ENCODE measurements around the gene USP34.
A peak's percentile ranks its signal among the peaks of the same experiment; 100 is the strongest.
"Not testable (repeated sequence)": the region's sequence is repeated elsewhere in the genome, so short reads cannot be mapped to it uniquely, and the experiment has no call there.

The USP34 gene

GRCh38 chr2:61456746-61457420 is 14.0 kb downstream of the USP34 start:
- DNase-seq = no peak

GRCh38 chr2:61456070-61456745 is 14.7 kb downstream of the USP34 start:
- DNase-seq = no peak

GRCh38 chr2:61454972-61455371 is 15.9 kb downstream of the USP34 start:
- not testable (repeated sequence) for DNase-seq

- no peak for DNase-seq
Observed at GRCh38 chr2:61454383-61454782, 16.5 kb downstream of the USP34 start.

- no peak for DNase-seq
Observed at GRCh38 chr2:61452392-61452791, 18.5 kb downstream of the USP34 start.

GRCh38 chr2:61451178-61451577 is 19.7 kb downstream of the USP34 start:
- DNase-seq = no peak

GRCh38 chr2:61450144-61450543 is 20.7 kb downstream of the USP34 start:
- DNase-seq = no peak

GRCh38 chr2:61448229-61448628 is 22.7 kb downstream of the USP34 start:
- no peak for DNase-seq

GRCh38 chr2:61446971-61447370 is 23.9 kb downstream of the USP34 start:
- not testable (repeated sequence) for DNase-seq

GRCh38 chr2:61443342-61444041 is 27.4 kb downstream of the USP34 start:
- DNase-seq = peak; percentile 83

- DNase-seq = no peak
Observed at GRCh38 chr2:61439241-61440002, 31.5 kb downstream of the USP34 start.

GRCh38 chr2:61438670-61439069 is 32.2 kb downstream of the USP34 start:
- no peak for DNase-seq

- DNase-seq = no peak
Observed at GRCh38 chr2:61437170-61437569, 33.7 kb downstream of the USP34 start.

GRCh38 chr2:61436092-61436491 is 34.8 kb downstream of the USP34 start:
- DNase-seq = peak; percentile 89

- DNase-seq = no peak
Observed at GRCh38 chr2:61435291-61435690, 35.6 kb downstream of the USP34 start.

GRCh38 chr2:61434314-61434713 is 36.6 kb downstream of the USP34 start:
- DNase-seq = peak; percentile 92

- DNase-seq = no peak
Observed at GRCh38 chr2:61433606-61434005, 37.3 kb downstream of the USP34 start.

GRCh38 chr2:61432990-61433389 is 37.9 kb downstream of the USP34 start:
- DNase-seq = no peak

GRCh38 chr2:61431345-61431744 is 39.5 kb downstream of the USP34 start:
- no peak for DNase-seq

GRCh38 chr2:61426267-61426897 is 44.5 kb downstream of the USP34 start:
- DNase-seq = peak; percentile 68

GRCh38 chr2:61425605-61426155 is 45.2 kb downstream of the USP34 start:
- no peak for DNase-seq

- DNase-seq = no peak
Observed at GRCh38 chr2:61423714-61424113, 47.2 kb downstream of the USP34 start.

Data from inflammatory macrophage treated with lipopolysaccharide for 4 hours (primary cell).